HG03469 (cell line): ENCODE data around the gene TMPRSS11E.
"Not testable (repeated sequence)": the region's sequence is repeated elsewhere in the genome, so short reads cannot be mapped to it uniquely, and the experiment has no call there.

Experiments
- ATAC-seq: cut with Tn5 transposase; IDR thresholded peaks from one replicate; pipeline ENCODE4 v1.9.1; 2021; ENCODE audit warnings: mild to moderate bottlenecking, moderate library complexity, moderate number of reproducible peaks; ENCODE audit not compliant: unreplicated experiment

TMPRSS11E gene, protein sequence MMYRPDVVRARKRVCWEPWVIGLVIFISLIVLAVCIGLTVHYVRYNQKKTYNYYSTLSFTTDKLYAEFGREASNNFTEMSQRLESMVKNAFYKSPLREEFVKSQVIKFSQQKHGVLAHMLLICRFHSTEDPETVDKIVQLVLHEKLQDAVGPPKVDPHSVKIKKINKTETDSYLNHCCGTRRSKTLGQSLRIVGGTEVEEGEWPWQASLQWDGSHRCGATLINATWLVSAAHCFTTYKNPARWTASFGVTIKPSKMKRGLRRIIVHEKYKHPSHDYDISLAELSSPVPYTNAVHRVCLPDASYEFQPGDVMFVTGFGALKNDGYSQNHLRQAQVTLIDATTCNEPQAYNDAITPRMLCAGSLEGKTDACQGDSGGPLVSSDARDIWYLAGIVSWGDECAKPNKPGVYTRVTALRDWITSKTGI

GRCh38 chr4:68447201-68447600 lies at the start of gene TMPRSS11E:
TMPRSS11E (plus strand) TSS chr4:68447463; CDS start chr4:68447513, 50 bp downstream.
- ATAC-seq: no peak

DNA sequence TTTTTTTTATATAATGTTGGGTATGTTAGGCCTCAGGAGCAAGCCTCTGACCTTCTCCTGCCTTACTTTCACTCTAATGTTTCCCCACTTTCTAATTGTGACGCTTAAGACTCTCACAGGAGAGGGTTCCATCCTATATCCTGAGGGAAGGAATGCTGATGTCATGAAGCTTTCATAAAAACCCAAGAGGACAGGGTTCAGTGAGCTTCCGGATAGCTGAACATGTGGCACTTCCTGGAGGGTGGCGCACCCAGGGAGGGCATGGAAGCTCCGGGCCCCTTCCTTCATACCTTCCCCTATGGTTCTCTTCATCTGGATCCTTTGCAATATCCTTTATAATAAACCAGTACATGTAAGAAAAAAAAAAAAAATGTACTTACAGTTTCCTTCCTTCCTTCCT lies 48.0 kb upstream of the TMPRSS11E start:
- no peak for ATAC-seq

DNA sequence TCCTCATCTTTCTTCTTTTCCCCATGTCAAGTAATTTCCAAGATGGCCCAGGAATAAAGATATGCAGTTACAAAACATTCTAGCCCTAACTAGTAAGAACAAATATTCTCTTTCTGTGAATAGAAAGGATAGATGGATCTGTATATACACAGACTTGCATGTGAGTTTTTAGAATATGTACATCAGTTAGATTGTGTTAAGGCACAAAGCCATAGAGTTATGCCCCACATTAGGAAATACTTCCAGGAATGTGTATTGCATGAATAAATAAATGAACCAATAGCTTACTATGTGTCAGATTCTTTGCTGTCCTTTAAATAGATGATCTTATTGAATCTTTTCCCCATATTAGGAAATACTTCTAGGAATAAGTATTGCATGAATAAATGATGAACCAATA lies 46.0 kb upstream of the TMPRSS11E start:
- ATAC-seq: no peak

GRCh38 chr4:68404153-68404552 lies 43.1 kb upstream of the TMPRSS11E start:
- no peak for ATAC-seq

DNA sequence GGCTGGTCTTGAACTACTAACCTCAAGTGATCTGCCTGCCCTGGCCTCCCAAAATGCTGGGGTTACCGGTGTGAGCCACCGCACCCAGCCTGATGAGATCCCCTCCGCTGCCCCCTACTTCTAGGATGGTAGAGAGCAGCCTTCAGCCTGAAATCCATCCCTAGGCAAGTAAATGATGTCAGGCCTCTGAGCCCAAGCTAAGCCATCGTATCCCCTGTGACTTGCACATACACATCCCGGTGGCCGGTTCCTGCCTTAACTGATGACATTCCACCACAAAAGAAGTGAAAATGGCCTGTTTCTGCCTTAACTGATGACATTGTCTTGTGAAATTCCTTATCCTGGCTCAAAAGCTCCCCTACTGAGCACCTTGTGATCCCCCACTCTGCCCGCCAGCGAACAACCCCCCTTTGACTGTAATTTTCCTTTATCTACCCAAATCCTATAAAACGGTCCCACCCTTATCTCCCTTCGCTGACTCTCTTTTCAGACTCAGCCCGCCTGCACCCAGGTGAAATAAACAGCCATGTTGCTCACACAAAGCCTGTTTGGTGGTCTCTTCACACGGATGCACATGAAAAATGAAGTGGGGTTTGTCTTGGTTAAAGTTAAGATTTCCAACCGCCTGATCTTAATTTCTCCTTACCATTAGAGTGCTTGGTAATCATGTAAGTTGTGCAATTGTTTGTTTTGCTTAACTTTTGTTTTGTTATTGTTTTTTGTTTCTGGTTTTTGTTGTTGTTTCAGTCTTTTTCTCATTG lies 41.4 kb upstream of the TMPRSS11E start:
- ATAC-seq: not testable (repeated sequence)

- no peak for ATAC-seq
Observed at GRCh38 chr4:68406479-68406859, 40.8 kb upstream of the TMPRSS11E start.

- ATAC-seq: not testable (repeated sequence)
Observed at GRCh38 chr4:68407015-68407867, 40.0 kb upstream of the TMPRSS11E start.

DNA sequence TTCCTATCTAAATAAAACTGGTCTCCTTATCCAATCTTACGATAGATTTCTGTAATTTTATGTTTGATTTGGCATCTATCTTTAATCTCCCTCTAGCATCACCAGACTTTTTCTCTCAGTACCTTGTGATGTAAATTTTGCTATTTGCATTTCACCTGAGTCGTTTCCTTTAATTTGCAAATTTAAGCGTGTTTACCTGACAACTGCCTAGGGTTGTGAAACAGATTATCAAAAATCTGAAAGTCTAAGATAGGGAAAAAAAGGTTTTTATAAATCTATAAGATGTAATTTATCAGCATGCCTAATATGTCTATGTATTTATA lies 39.4 kb upstream of the TMPRSS11E start:
- no peak for ATAC-seq

DNA sequence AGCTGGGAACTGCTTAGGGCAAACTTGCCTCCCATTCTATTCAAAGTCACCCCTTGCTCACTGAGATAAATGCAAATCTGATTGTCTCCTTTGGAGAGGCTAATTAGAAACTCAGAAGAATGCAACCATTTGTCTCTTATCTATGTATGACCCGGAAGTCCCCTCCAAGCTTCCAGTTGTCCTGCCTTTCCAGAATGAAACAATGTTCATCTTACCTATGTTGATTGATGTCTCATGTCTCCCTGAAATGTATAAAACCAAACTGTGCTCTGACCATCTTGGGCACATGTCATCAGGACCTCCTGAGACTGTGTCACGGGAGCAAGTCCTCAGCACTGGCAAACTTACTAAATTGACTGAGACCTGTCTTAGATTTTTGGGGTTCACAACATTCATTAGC lies 37.1 kb upstream of the TMPRSS11E start:
- no peak for ATAC-seq

- no peak for ATAC-seq
Observed at GRCh38 chr4:68410643-68411042, 36.6 kb upstream of the TMPRSS11E start.

DNA sequence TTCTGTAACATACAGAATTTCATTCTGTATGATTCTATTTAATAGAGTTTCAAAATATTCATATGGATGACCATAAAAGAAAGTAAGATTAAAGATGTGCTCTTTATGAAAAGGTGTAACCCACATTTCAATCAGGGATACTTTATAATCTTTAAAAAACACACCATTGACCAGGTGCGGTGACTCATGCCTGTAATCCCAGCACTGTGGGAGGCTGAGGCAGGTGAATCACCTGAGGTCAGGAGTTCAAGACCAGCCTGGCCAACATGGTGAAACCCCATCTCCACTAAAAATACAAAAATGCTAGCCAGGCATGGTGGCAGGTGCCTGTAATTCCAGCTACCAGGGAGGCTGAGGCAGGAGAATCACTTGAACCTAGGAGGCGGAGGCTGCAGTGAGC lies 35.2 kb upstream of the TMPRSS11E start:
- ATAC-seq: not testable (repeated sequence)

GRCh38 chr4:68416591-68416990 lies 30.7 kb upstream of the TMPRSS11E start:
- ATAC-seq: no peak

- no peak for ATAC-seq
Observed at GRCh38 chr4:68426516-68426915, 20.7 kb upstream of the TMPRSS11E start.

DNA sequence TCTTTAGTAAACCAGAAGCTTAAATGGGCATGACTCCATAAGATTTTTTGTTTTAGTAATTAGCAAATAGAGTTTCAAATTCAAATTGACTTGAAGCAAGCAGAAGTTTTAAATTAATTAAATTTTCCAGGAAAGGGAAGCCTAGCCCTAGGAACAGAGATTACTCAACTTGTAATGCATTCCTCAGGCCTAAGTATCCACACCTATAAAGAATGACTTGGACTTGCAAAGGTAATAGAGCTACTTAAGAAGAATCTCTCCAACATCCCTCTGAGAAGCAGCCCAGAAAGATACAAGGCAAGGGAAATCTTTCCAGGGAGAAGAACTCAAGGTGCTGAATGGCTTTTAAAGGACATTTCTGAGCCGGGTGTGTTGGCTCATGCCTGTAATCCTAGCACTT lies 16.9 kb upstream of the TMPRSS11E start:
- no peak for ATAC-seq

DNA sequence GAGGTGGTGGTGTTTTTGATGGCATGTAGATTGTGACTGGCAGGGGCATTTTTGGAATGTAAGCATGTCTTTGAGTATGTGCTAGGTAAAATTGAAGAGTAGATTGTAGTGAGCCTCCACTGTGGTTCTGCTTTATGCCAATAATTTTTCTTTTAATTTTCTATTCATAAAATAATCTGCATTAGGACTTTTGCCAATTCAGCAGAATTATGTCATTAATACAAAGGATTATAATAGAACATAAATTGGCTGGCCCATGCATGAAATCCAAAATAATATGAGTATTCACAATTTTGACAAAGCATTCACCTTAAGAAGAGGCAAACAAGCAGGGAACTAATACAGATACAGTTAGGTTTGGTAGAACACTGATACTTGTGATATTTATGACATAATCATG lies 14.9 kb upstream of the TMPRSS11E start:
- no peak for ATAC-seq

- ATAC-seq: no peak
Observed at GRCh38 chr4:68433582-68433981, 13.7 kb upstream of the TMPRSS11E start.

DNA sequence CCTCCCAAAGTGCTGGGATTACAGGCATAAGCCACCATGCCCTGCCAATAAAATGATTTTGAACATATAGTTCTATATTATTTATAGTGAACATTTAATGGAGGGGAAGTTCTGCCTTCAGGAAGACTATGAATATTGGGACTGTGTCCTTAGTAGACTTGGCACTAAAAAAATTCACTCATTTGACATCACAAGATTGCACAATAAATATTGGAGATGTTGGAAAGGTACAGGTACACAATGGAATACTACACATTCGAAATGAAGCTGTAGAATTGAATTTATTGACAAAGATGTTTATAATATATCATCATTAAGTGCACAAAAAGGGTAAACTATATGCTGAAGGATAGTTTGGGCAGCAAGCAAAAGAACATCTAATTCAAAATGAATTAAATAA lies 13.0 kb upstream of the TMPRSS11E start:
- no peak for ATAC-seq

GRCh38 chr4:68434836-68435235 lies 12.4 kb upstream of the TMPRSS11E start:
- no peak for ATAC-seq

- no peak for ATAC-seq
Observed at GRCh38 chr4:68445111-68445510, 2.2 kb upstream of the TMPRSS11E start.

- peak; percentile 94 for ATAC-seq
Observed at GRCh38 chr4:68451246-68452211, 4.3 kb downstream of the TMPRSS11E start.
